ENCODE measurements around the gene ZNF254. TPM values are rescaled to one million over a fixed set of nuclear protein-coding genes. Genes with fewer than 3 reads are reported as not detected.

Gene ZNF254
- total and polyA plus RNA-seq, 4 donors: 17.2 to 63.0 (median 26.5) TPM

DNA sequence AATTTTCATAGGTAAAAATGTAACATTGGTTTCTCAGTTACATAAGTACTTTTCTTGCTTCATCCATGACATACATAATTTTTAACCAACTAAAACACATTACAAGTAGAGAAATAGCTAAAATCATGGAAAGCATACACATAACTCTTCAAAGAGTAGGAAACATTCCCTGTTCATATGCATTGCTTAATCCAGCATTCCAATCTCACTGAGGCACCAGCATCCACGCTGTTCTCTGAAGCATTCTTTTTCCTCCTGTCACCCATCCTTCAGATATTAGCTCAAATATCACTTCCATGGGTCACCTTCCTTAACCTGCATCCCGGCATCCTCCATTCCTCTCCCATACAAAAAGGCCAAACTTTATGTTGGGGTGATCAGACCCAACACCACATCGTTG is 79.1 kb downstream of the ZNF254 start:
- Histone ChIP-seq H3K27me3 (ENCODE audit: control insufficient read depth, insufficient read depth, low read length) (no peaks in the 10 kb centered on the region), H3K27ac (ENCODE audit: low read depth, low read length) (no peak overlapping the region), H3K4me1 (ENCODE audit: control insufficient read depth, insufficient read depth, low read length) (no peaks in the 10 kb centered on the region), H3K4me3 (ENCODE audit: low read depth, low read length) (no peak overlapping the region), H3K36me3 (ENCODE audit: control insufficient read depth, insufficient read depth, low read length) (peaks cover 3% of the 10 kb centered on the region), H3K9me3 (ENCODE audit: control insufficient read depth, insufficient read depth, low read length) (peaks cover 3% of the 10 kb centered on the region)
- DNase-seq (ENCODE audit: low read depth in 4 of 6, low spot score in 6 of 6): no peak
- 96% methylated on average over 3 of the region's 3 CpGs for WGBS (ENCODE audit: insufficient coverage)

DNA sequence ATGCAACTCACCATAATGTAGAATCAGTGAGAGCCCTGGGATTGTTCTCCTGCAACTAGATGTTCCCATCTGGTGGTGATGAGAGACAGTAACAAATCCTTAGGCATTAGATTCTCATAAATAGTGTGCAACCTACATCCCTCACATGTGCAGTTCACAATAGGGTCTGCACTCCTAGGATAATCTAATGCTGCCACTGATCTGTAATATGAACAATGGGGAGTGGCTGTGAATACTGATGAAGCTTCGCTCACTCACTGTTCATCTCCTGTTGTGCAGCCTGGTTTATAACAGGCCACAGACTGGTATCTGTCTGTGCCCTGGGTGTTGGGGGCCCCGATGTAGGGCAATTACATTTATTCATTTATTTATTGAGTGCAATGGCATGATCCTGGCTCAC is 86.9 kb downstream of the ZNF254 start:
- no CpG with 5 or more reads among the region's 2 CpGs for WGBS (ENCODE audit: insufficient coverage)
- Histone ChIP-seq H3K27me3 (ENCODE audit: control insufficient read depth, insufficient read depth, low read length) (no peaks in the 10 kb centered on the region), H3K4me1 (ENCODE audit: control insufficient read depth, insufficient read depth, low read length) (no peaks in the 10 kb centered on the region), H3K27ac (ENCODE audit: low read depth, low read length) (no peak overlapping the region), H3K36me3 (ENCODE audit: control insufficient read depth, insufficient read depth, low read length) (peaks cover 11% of the 10 kb centered on the region), H3K4me3 (ENCODE audit: low read depth, low read length) (no peak overlapping the region), H3K9me3 (ENCODE audit: control insufficient read depth, insufficient read depth, low read length) (peaks cover 13% of the 10 kb centered on the region)
- DNase-seq (ENCODE audit: low read depth in 4 of 6, low spot score in 6 of 6): no peak

- Histone ChIP-seq H3K27ac (ENCODE audit: low read depth, low read length) (no peak overlapping the region), H3K4me1 (ENCODE audit: control insufficient read depth, insufficient read depth, low read length) (no peaks in the 10 kb centered on the region), H3K9me3 (ENCODE audit: control insufficient read depth, insufficient read depth, low read length) (peaks cover 16% of the 10 kb centered on the region), H3K4me3 (ENCODE audit: low read depth, low read length) (no peak overlapping the region), H3K27me3 (ENCODE audit: control insufficient read depth, insufficient read depth, low read length) (no peaks in the 10 kb centered on the region), H3K36me3 (ENCODE audit: control insufficient read depth, insufficient read depth, low read length) (peaks cover 11% of the 10 kb centered on the region)
- WGBS (ENCODE audit: insufficient coverage): 87% methylated on average over 9 of the region's 18 CpGs
- no peak for DNase-seq (ENCODE audit: low read depth in 4 of 6, low spot score in 6 of 6)
These were observed 90.7 kb downstream of the ZNF254 start for GRCh38 chr19:24177686-24178085.

DNA sequence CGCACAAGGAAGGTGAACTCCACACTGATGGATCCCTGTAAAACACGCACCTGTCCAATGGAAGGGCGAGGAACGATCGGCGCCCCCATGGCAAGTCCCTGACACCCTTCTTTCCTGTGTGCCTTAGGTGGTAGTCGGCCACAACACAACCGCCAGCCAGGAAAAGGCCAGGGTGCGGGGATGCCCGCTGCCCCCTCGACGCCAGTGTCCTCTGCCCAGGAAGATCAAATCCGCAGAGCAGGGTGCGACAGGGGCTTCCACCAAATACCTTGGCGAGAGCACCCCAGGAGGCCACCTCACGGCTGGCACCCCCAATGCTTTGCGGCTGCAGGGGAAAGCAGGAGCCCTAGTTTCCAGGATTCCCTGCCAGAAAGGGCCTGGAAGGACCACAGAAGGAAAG is 91.2 kb downstream of the ZNF254 start:
- 94% methylated on average over 17 of the region's 17 CpGs for WGBS (ENCODE audit: insufficient coverage)
- peaks cover 11% of the 10 kb centered on the region for H3K36me3 ChIP-seq (ENCODE audit: control insufficient read depth, insufficient read depth, low read length)
- H3K27me3 ChIP-seq (ENCODE audit: control insufficient read depth, insufficient read depth, low read length): no peaks in the 10 kb centered on the region
- no peaks in the 10 kb centered on the region for H3K4me1 ChIP-seq (ENCODE audit: control insufficient read depth, insufficient read depth, low read length)
- peaks cover 16% of the 10 kb centered on the region for H3K9me3 ChIP-seq (ENCODE audit: control insufficient read depth, insufficient read depth, low read length)
- H3K27ac ChIP-seq (ENCODE audit: low read depth, low read length): no peak overlapping the region
- no peak overlapping the region for H3K4me3 ChIP-seq (ENCODE audit: low read depth, low read length)
- no peak for DNase-seq (ENCODE audit: low read depth in 4 of 6, low spot score in 6 of 6)

Other genes with a start within 250 kb of the ZNF254 start
- 1 to 10 TPM; 8.3 to 9.9 TPM for gene ZNF726, start 172.3 kb upstream of the ZNF254 start, total RNA-seq
- 1 to 10 TPM; 6.7 to 8.4 TPM for gene ZNF726, start 172.3 kb upstream of the ZNF254 start, polyA plus RNA-seq (ENCODE audit: insufficient read length in 2 of 2)

All from spinal cord (tissue), 10 donors.